NT2/D1 (cell line): Measurements from ENCODE around the gene EFCAB6.

Experiments used
- DNase-seq: peaks from one replicate; pipeline ENCODE4 v3.0.0-alpha.2; 2011; ENCODE audit warnings: low read depth, low spot score
- H3K27me3 ChIP-seq: 2 replicates; pipeline ENCODE4 v1.6.0; 2011; ENCODE audit warnings: mild to moderate bottlenecking; ENCODE audit not compliant: insufficient read length, insufficient read depth
- H3K36me3 ChIP-seq: 2 replicates; pipeline ENCODE4 v1.6.1; 2011; ENCODE audit warnings: mild to moderate bottlenecking, low read length, mixed read lengths; ENCODE audit not compliant: insufficient read depth, insufficient read length
- H3K4me1 ChIP-seq: 2 replicates; pipeline ENCODE4 v1.5.1; 2011; ENCODE audit not compliant: insufficient read depth, insufficient read length
- H3K4me3 ChIP-seq: 2 replicates; pipeline ENCODE4 v1.5.1; 2011; ENCODE audit warnings: low read depth; ENCODE audit not compliant: insufficient read length
- H3K9ac ChIP-seq: 2 replicates; pipeline ENCODE4 v1.6.0; 2011; ENCODE audit warnings: low read depth; ENCODE audit not compliant: insufficient read length
- H3K9me3 ChIP-seq: 2 replicates; pipeline ENCODE4 v1.5.1; 2011; ENCODE audit warnings: mild to moderate bottlenecking, low read length; ENCODE audit not compliant: insufficient read depth
- SUZ12 ChIP-seq: IDR thresholded peaks from 2 replicates; pipeline ENCODE4 v1.6.1; 2011; ENCODE audit not compliant: insufficient read length, insufficient read depth; ENCODE audit errors: extremely low read depth
- YY1 ChIP-seq: IDR thresholded peaks from 2 replicates; pipeline ENCODE4 v1.6.1; 2011; ENCODE audit not compliant: insufficient read length, insufficient read depth
- ZNF274 ChIP-seq: IDR thresholded peaks from 2 replicates; pipeline ENCODE4 v1.6.1; 2011; ENCODE audit warnings: mild to moderate bottlenecking, low read depth, low read length

EFCAB6 gene

DNA sequence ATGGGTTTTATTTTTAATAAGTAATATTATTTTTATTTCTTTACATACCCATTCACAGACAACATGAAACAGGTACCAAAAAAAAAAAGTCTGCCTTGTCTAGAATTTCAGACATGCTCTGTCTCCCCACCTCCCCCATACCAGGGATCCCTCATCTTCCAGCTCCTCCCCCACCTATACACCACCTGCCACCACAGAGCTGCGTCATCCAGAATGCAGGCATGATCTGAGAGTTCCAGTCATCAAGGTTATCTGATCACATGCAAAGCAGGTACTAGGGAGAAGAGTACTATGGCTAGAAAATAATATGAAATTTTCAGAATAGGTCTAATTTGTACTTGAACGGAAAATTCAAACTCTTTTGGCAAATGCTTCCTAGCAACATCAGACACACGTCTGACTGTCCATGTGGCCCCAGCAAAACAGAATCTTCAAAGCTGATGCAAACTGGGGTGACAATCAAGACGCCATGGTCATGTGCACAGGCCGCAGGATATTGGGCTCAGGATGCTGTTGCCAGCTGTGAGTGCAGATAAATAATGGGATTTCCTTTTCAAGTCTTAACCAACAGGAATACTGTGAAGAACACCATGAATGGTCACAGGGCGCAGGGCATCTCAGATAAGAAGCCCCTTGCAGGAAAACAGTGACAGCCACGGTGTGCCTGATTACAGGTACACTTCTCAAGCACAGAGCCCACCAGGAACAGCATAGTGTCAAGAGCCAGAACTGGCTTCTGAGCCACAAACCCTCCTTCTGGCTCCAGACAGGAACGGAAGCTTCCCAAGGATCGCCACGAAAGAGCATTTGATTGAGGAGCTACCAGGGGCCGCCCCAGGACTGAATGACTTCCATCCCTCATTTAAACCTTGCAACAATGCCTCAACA, 169.5 kb downstream of the EFCAB6 start:
- TF ChIP-seq YY1 (no peak), ZNF274 (no peak), SUZ12 (no peak)
- DNase-seq, result no peak
- Histone ChIP-seq H3K27me3 (no peaks in the 10 kb centered on the region), H3K9me3 (peaks cover 8% of the 10 kb centered on the region; the same call in 1 of the 2 replicates), H3K4me3 (no peak overlapping the region), H3K9ac (no peak overlapping the region), H3K4me1 (no peaks in the 10 kb centered on the region), H3K36me3 (no peaks in the 10 kb centered on the region)

- no peaks in the 10 kb centered on the region for H3K27me3 ChIP-seq
- no peak for DNase-seq
- no peak overlapping the region for H3K4me3 ChIP-seq
- peaks cover 6% of the 10 kb centered on the region for H3K4me1 ChIP-seq
- TF ChIP-seq ZNF274 (no peak), SUZ12 (no peak), YY1 (no peak)
- H3K36me3 ChIP-seq, result no peaks in the 10 kb centered on the region
- H3K9ac ChIP-seq, result no peak overlapping the region
- H3K9me3 ChIP-seq, result peaks cover 8% of the 10 kb centered on the region; the same call in 1 of the 2 replicates
Measured at GRCh38 chr22:43639228-43639948, 172.7 kb downstream of the EFCAB6 start.

DNA sequence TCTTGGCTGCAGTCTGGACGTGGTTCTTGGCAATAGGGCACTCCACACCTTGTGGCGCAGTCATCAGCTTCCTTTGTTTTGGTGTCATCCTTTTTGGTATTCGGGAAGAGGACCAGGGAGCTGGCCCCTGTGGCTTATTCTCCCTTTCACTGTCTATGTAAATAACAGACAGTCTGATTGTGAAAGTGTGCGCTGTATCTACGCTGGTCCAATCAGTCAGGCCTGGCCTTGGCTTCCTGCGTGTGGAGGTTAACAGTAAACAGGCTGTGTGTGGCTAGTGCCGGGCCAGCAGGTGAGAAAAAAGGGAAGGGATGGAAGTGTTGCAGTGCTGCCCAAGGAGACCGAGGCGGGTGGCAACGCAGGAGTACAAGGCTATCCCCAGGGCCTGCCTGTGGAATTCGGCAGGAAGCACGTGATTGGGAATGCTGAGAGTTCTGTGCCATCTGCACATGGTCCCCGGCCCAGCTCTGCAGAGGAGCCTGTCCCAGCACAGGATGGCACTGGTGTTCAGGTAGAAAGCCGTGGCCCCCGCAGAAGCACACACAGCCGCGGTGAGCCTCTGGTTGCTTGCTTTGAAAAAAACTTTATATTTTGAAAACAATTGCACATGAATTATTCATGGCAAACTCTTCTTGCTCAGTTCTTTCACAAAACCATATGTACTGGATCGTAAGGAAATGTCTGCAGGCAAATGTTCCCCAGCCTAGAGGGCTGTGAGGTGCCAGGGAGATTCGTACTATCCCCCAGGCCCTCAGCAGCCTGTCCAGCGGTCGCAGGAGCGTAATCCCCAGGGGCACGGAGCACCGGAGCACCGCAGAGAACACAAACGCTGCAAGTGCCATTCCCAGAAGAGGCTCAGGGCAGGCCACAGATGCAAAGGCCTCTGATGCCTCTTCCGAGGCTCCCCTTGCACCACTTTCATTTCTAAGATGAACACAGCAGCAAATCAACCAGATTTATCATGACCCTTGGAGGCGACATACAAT, 174.5 kb downstream of the EFCAB6 start:
- Histone ChIP-seq H3K9ac (no peak overlapping the region), H3K27me3 (no peaks in the 10 kb centered on the region), H3K36me3 (no peaks in the 10 kb centered on the region), H3K9me3 (peaks cover 8% of the 10 kb centered on the region; the same call in 1 of the 2 replicates), H3K4me3 (no peak overlapping the region), H3K4me1 (peaks cover 6% of the 10 kb centered on the region)
- TF ChIP-seq SUZ12 (no peak), ZNF274 (no peak), YY1 (no peak)
- DNase-seq, result no peak

GRCh38 chr22:43636086-43636485, 176.0 kb downstream of the EFCAB6 start:
- Histone ChIP-seq H3K4me1 (peaks cover 6% of the 10 kb centered on the region), H3K4me3 (no peak overlapping the region), H3K27me3 (no peaks in the 10 kb centered on the region), H3K36me3 (no peaks in the 10 kb centered on the region), H3K9ac (no peak overlapping the region), H3K9me3 (peaks cover 8% of the 10 kb centered on the region; the same call in 1 of the 2 replicates)
- TF ChIP-seq YY1, result no peak
- TF ChIP-seq SUZ12, result no peak
- TF ChIP-seq ZNF274, result no peak
- DNase-seq, result no peak

- TF ChIP-seq SUZ12 (no peak), ZNF274 (no peak), YY1 (no peak)
- peaks cover 6% of the 10 kb centered on the region for H3K4me1 ChIP-seq
- no peaks in the 10 kb centered on the region for H3K36me3 ChIP-seq
- DNase-seq, result no peak
- H3K9me3 ChIP-seq, result peaks cover 8% of the 10 kb centered on the region; the same call in 1 of the 2 replicates
- no peak overlapping the region for H3K9ac ChIP-seq
- no peaks in the 10 kb centered on the region for H3K27me3 ChIP-seq
- no peak overlapping the region for H3K4me3 ChIP-seq
Measured at GRCh38 chr22:43635101-43635500, 177.0 kb downstream of the EFCAB6 start.

GRCh38 chr22:43634316-43634715, 177.8 kb downstream of the EFCAB6 start:
- no peak for DNase-seq
- no peaks in the 10 kb centered on the region for H3K36me3 ChIP-seq
- peaks cover 6% of the 10 kb centered on the region for H3K4me1 ChIP-seq
- TF ChIP-seq ZNF274, result no peak
- no peak for TF ChIP-seq YY1
- H3K27me3 ChIP-seq, result no peaks in the 10 kb centered on the region
- H3K4me3 ChIP-seq, result no peak overlapping the region
- no peak overlapping the region for H3K9ac ChIP-seq
- peaks cover 5% of the 10 kb centered on the region; the same call in 1 of the 2 replicates for H3K9me3 ChIP-seq
